Measurements from ENCODE around the gene RBFOX1. TPM values are rescaled to one million over a fixed set of nuclear protein-coding genes. Genes with fewer than 3 reads are reported as not detected.

Gene RBFOX1
- total RNA-seq, 3 donors from 2014 or later, result 4.1 to 7.7 (median 5.1) TPM

DNA sequence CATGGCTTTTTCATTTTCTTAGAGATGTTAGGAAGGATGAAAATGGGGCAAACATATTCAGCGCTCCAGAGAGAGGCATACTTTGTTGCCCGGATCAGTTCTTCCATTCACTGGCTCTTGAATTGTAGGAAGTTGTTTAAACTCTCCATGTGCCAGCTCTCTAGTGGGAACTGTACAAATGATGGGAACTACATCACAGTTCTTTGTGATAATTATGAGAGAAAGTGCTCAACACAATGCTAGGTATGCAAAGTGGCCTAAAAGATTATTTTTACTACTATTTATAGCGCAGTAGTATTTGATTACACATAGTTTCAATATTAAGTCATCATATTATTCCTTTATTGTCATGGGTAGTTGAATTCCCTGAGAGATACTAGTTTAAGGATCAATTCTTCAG lies 268.5 kb downstream of the RBFOX1 start:
- H3K4me3 ChIP-seq, result no peak overlapping the region
- no peaks in the 10 kb centered on the region for H3K4me1 ChIP-seq (ENCODE audit: low read depth)
- H3K36me3 ChIP-seq (ENCODE audit: low read depth), result no peaks in the 10 kb centered on the region
- DNase-seq, result no peak
- ATAC-seq, result no peak
- TF ChIP-seq, protein P1, sequence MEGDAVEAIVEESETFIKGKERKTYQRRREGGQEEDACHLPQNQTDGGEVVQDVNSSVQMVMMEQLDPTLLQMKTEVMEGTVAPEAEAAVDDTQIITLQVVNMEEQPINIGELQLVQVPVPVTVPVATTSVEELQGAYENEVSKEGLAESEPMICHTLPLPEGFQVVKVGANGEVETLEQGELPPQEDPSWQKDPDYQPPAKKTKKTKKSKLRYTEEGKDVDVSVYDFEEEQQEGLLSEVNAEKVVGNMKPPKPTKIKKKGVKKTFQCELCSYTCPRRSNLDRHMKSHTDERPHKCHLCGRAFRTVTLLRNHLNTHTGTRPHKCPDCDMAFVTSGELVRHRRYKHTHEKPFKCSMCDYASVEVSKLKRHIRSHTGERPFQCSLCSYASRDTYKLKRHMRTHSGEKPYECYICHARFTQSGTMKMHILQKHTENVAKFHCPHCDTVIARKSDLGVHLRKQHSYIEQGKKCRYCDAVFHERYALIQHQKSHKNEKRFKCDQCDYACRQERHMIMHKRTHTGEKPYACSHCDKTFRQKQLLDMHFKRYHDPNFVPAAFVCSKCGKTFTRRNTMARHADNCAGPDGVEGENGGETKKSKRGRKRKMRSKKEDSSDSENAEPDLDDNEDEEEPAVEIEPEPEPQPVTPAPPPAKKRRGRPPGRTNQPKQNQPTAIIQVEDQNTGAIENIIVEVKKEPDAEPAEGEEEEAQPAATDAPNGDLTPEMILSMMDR (IDR thresholded peaks at IDR 0.05), result no peak
- H3K9me3 ChIP-seq, result no peaks in the 10 kb centered on the region
- intact Hi-C loops (cut with DNase I, micrococcal nuclease), result no loop called here

GRCh38 chr16:7602291-7602950 lies 269.8 kb downstream of the RBFOX1 start:
- DNase-seq (no peak), ATAC-seq (no peak)
- Histone ChIP-seq H3K4me3 (no peak overlapping the region), H3K36me3 (ENCODE audit: low read depth) (no peaks in the 10 kb centered on the region), H3K4me1 (ENCODE audit: low read depth) (no peaks in the 10 kb centered on the region), H3K9me3 (no peaks in the 10 kb centered on the region)
- TF ChIP-seq, protein P1 (IDR thresholded peaks at IDR 0.05), result no peak
- intact Hi-C loops (cut with DNase I, micrococcal nuclease), result no loop called here

- TF ChIP-seq, protein P1 (IDR thresholded peaks at IDR 0.05), result no peak
- no peak for DNase-seq
- no peak for ATAC-seq
- Histone ChIP-seq H3K9me3 (no peaks in the 10 kb centered on the region), H3K36me3 (ENCODE audit: low read depth) (no peaks in the 10 kb centered on the region), H3K4me3 (no peak overlapping the region), H3K4me1 (ENCODE audit: low read depth) (no peaks in the 10 kb centered on the region)
- intact Hi-C loops (cut with DNase I, micrococcal nuclease), result no loop called here
Measured at GRCh38 chr16:7605812-7606211, 273.2 kb downstream of the RBFOX1 start.

GRCh38 chr16:7612671-7613070 lies 280.0 kb downstream of the RBFOX1 start:
- TF ChIP-seq, protein P1 (IDR thresholded peaks at IDR 0.05), result no peak
- ATAC-seq (no peak), DNase-seq (no peak)
- Histone ChIP-seq H3K4me3 (no peak overlapping the region), H3K36me3 (ENCODE audit: low read depth) (no peaks in the 10 kb centered on the region), H3K9me3 (no peaks in the 10 kb centered on the region), H3K4me1 (ENCODE audit: low read depth) (no peaks in the 10 kb centered on the region)
- intact Hi-C loops (cut with DNase I, micrococcal nuclease), result no loop called here

GRCh38 chr16:7613518-7613917 lies 280.9 kb downstream of the RBFOX1 start:
- ATAC-seq (no peak), DNase-seq (no peak)
- no peaks in the 10 kb centered on the region for H3K4me1 ChIP-seq (ENCODE audit: low read depth)
- intact Hi-C loops (cut with DNase I, micrococcal nuclease), result no loop called here
- H3K36me3 ChIP-seq (ENCODE audit: low read depth), result no peaks in the 10 kb centered on the region
- H3K9me3 ChIP-seq, result no peaks in the 10 kb centered on the region
- TF ChIP-seq, protein P1 (IDR thresholded peaks at IDR 0.05), result no peak
- no peak overlapping the region for H3K4me3 ChIP-seq
